Measurements from ENCODE around the gene GPR108. TPM values are rescaled to one million over a fixed set of nuclear protein-coding genes. Genes with fewer than 3 reads are reported as not detected.

GPR108 gene
- total and polyA plus RNA-seq, 2 donors from 2014 or later: 113 to 144 TPM

- Histone ChIP-seq H3K9ac (ENCODE audit: low read length in 3 of 3) (no peak overlapping the region), H3K9me3 (ENCODE audit: control insufficient read depth in 2 of 3, insufficient read depth in 1 of 3, low read length in 3 of 3) (no peaks in the 10 kb centered on the region), H3K4me3 (ENCODE audit: low read length in 3 of 3) (no peak overlapping the region), H3K4me1 (ENCODE audit: control insufficient read depth in 2 of 3, insufficient read depth in 2 of 3, low read depth in 1 of 3, low read length in 3 of 3) (peaks cover 0 to 8% (median 0%) of the 10 kb centered on the region in 3 donors), H3K27me3 (ENCODE audit: control insufficient read depth, insufficient read depth, low read length) (no peaks in the 10 kb centered on the region), H3K36me3 (ENCODE audit: control insufficient read depth in 2 of 3, insufficient read depth in 3 of 3, low read length in 3 of 3) (no peaks in the 10 kb centered on the region), H3K27ac (ENCODE audit: low read depth in 2 of 2, low read length in 2 of 2) (no peak overlapping the region)
- DNase-seq (no peak), FAIRE-seq (no peak)
- intact Hi-C loops (cut with DNase I): no loop called here
- TF ChIP-seq CTCF (IDR thresholded peaks at IDR 0.05; ENCODE audit: borderline replicate concordance, extremely low read depth, insufficient read depth): no peak
Measured at GRCh38 chr19:6730941-6731670, 6.3 kb downstream of the GPR108 start.

GRCh38 chr19:6730153-6730804, 7.1 kb downstream of the GPR108 start:
- H3K9ac ChIP-seq (ENCODE audit: low read length in 3 of 3): no peak overlapping the region
- no peak overlapping the region for H3K4me3 ChIP-seq (ENCODE audit: low read length in 3 of 3)
- no peaks in the 10 kb centered on the region for H3K36me3 ChIP-seq (ENCODE audit: control insufficient read depth in 2 of 3, insufficient read depth in 3 of 3, low read length in 3 of 3)
- H3K27ac ChIP-seq (ENCODE audit: low read depth in 2 of 2, low read length in 2 of 2): no peak overlapping the region
- TF ChIP-seq CTCF (IDR thresholded peaks at IDR 0.05; ENCODE audit: borderline replicate concordance, extremely low read depth, insufficient read depth): no peak
- peak; percentile 41 to 94 (median 81) for DNase-seq
- H3K27me3 ChIP-seq (ENCODE audit: control insufficient read depth, insufficient read depth, low read length): no peaks in the 10 kb centered on the region
- peaks cover 0 to 5% (median 1%) of the 10 kb centered on the region in 3 donors for H3K4me1 ChIP-seq (ENCODE audit: control insufficient read depth in 2 of 3, insufficient read depth in 2 of 3, low read depth in 1 of 3, low read length in 3 of 3)
- intact Hi-C loops (cut with DNase I): no loop called here
- no peaks in the 10 kb centered on the region for H3K9me3 ChIP-seq (ENCODE audit: control insufficient read depth in 2 of 3, insufficient read depth in 1 of 3, low read length in 3 of 3)
- FAIRE-seq: no peak

GRCh38 chr19:6729573-6730152, 7.7 kb downstream of the GPR108 start:
- H3K27me3 ChIP-seq (ENCODE audit: control insufficient read depth, insufficient read depth, low read length): no peaks in the 10 kb centered on the region
- H3K27ac ChIP-seq (ENCODE audit: low read depth in 2 of 2, low read length in 2 of 2): no peak overlapping the region
- H3K4me1 ChIP-seq (ENCODE audit: control insufficient read depth in 2 of 3, insufficient read depth in 2 of 3, low read depth in 1 of 3, low read length in 3 of 3): peaks cover 0 to 5% (median 0%) of the 10 kb centered on the region in 3 donors
- H3K9me3 ChIP-seq (ENCODE audit: control insufficient read depth in 2 of 3, insufficient read depth in 1 of 3, low read length in 3 of 3): no peaks in the 10 kb centered on the region
- H3K36me3 ChIP-seq (ENCODE audit: control insufficient read depth in 2 of 3, insufficient read depth in 3 of 3, low read length in 3 of 3): no peaks in the 10 kb centered on the region
- H3K4me3 ChIP-seq (ENCODE audit: low read length in 3 of 3): no peak overlapping the region
- no peak overlapping the region for H3K9ac ChIP-seq (ENCODE audit: low read length in 3 of 3)
- DNase-seq (peak in 1 of 5 donors; percentile 55), FAIRE-seq (no peak)
- TF ChIP-seq CTCF (IDR thresholded peaks at IDR 0.05; ENCODE audit: borderline replicate concordance, extremely low read depth, insufficient read depth): no peak
- intact Hi-C loops (cut with DNase I): no loop called here
